NK-92 treated with Interleukin-12 subunit alpha and Interleukin-12 subunit beta, amount 100 ng/mL, for 24 hours (cell line): ENCODE data around the gene TM7SF2.

Experiments
- DNase-seq: peaks from one replicate; lab custom pipeline; 2025; lab: John Stamatoyannopoulos, UW

The TM7SF2 gene

DNA sequence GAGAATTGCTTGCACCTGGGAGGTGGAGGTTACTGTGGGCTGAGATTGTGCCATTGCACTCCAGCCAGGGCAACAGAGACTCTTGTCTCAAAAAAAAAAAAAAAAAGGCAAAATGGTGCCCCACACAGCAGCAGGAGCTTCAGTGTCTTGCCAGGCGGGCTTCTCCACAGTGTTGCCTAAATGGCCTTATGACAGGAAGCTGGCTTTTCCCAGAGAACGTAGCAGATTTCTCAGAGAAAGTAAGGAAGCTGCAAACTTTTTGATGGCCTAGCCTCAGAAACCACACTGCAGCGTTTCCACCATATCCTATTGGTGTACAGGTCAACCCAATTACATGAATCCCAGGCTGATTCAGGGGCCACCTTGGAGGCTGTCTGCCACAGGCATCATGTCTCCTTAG lies 45.7 kb downstream of the TM7SF2 start:
- DNase-seq = no peak

DNA sequence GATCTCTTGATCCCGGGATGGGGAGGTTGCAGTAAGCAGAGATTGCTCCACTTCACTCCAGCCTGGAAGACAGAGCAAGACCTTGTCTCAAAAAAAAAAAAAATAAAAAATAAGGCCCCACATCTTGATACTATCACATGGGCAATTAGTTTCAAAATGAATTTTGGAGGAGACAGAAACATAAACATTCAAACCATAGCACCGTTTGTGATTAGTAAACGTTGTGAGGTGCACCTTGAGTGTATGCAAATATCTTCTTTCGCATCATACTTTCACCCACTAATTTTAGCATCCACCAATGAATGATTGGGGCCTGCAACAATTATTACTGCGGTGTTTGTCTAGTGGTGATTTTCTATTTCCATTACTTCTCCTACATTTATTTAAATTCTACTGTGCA lies 47.3 kb downstream of the TM7SF2 start:
- DNase-seq = no peak

DNA sequence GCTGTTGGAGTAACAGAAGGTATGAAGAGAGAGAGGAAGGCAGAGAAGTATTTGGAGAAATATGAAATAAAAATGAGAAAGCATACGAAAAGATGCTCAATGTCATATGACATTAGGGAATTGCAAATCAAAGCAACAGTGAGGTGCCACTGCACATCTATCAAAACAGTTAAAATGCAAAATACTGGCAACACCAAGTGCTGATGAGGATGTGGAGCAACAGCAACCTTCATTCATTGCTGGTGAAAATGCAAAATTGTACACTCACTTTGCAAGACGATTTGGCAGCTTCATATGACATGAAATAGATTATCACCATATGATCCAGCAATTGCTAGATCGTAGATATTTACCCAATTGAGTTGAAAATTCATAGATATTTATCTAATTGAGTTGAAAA lies 49.0 kb downstream of the TM7SF2 start:
- no peak for DNase-seq

DNA sequence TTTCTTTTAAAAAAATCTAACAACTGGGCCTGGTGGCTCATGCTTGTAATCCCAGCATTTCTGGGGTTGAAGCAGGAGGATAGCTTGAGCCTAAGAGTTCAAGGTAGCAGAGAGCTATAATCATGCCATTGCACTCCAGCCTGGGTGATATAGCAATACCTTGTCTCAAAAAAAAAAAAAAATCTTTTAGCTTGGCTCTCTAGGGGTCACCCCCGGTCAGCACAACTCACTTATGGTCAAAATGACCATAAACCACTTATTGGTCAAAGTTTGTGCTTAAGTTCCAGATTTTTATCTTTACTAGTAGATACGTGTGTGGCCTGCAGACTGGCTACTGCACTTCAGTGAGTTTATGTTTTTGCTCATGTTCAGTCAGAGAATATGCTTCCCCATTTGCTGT lies 52.0 kb downstream of the TM7SF2 start:
- DNase-seq = no peak
